ENCODE measurements around the gene CTSD. TPM values are rescaled to one million over a fixed set of nuclear protein-coding genes. Genes with fewer than 3 reads are reported as not detected.
"Not testable (repeated sequence)": the region's sequence is repeated elsewhere in the genome, so short reads cannot be mapped to it uniquely, and the experiment has no call there.

CTSD gene
- polyA plus RNA-seq, 4 donors: 537 to 799 (median 556) TPM

- 29 to 60% (median 47%) methylated on average over 9 of the region's 9 CpGs for WGBS, 3 donors
- not testable (repeated sequence) for H3K9me3 ChIP-seq (ENCODE audit: control insufficient read depth in 2 of 2, insufficient read depth in 1 of 2, low read depth in 1 of 2, low read length in 1 of 2); H3K27me3 ChIP-seq (ENCODE audit: control insufficient read depth in 3 of 3, insufficient read depth in 3 of 3, low read length in 3 of 3); FAIRE-seq; H3K36me3 ChIP-seq (ENCODE audit: control insufficient read depth in 3 of 3, insufficient read depth in 2 of 3, low read depth in 1 of 3, low read length in 3 of 3); H3K4me3 ChIP-seq (ENCODE audit: low read depth in 1 of 3, low read length in 3 of 3)
- Histone ChIP-seq H3K4me1 (ENCODE audit: control insufficient read depth in 3 of 3, insufficient read depth in 2 of 3, low read depth in 1 of 3, low read length in 2 of 3) (peaks cover 3 to 22% (median 14%) of the 10 kb centered on the region in 3 donors), H3K27ac (ENCODE audit: low read depth in 1 of 3, low read length in 2 of 3) (peak overlapping the region; percentile 46 to 90 (median 69))
- peak; percentile 75 to 97 for DNase-seq
Measured at GRCh38 chr11:1769304-1769936, 5.7 kb upstream of the CTSD start.

GRCh38 chr11:1768141-1768469, 4.4 kb upstream of the CTSD start:
- peaks cover 3 to 25% (median 13%) of the 10 kb centered on the region in 3 donors for H3K4me1 ChIP-seq (ENCODE audit: control insufficient read depth in 3 of 3, insufficient read depth in 2 of 3, low read depth in 1 of 3, low read length in 2 of 3)
- WGBS, 3 donors: 72 to 86% (median 73%) methylated on average over 7 of the region's 7 CpGs
- peak overlapping the region in 1 of 3 donors; percentile 90 for H3K27ac ChIP-seq (ENCODE audit: low read depth in 1 of 3, low read length in 2 of 3)
- H3K4me3 ChIP-seq (ENCODE audit: low read depth in 1 of 3, low read length in 3 of 3): no peak overlapping the region
- H3K27me3 ChIP-seq (ENCODE audit: control insufficient read depth in 3 of 3, insufficient read depth in 3 of 3, low read length in 3 of 3): peaks cover 0 to 5% (median 0%) of the 10 kb centered on the region in 3 donors
- no peaks in the 10 kb centered on the region for H3K9me3 ChIP-seq (ENCODE audit: control insufficient read depth in 2 of 2, insufficient read depth in 1 of 2, low read depth in 1 of 2, low read length in 1 of 2)
- H3K36me3 ChIP-seq (ENCODE audit: control insufficient read depth in 3 of 3, insufficient read depth in 2 of 3, low read depth in 1 of 3, low read length in 3 of 3): no peaks in the 10 kb centered on the region
- no peak for DNase-seq
- no peak for FAIRE-seq

GRCh38 chr11:1767399-1768140, 3.8 kb upstream of the CTSD start:
- Histone ChIP-seq H3K36me3 (ENCODE audit: control insufficient read depth in 3 of 3, insufficient read depth in 2 of 3, low read depth in 1 of 3, low read length in 3 of 3) (no peaks in the 10 kb centered on the region), H3K27ac (ENCODE audit: low read depth in 1 of 3, low read length in 2 of 3) (peak overlapping the region in 1 of 3 donors; percentile 56), H3K9me3 (ENCODE audit: control insufficient read depth in 2 of 2, insufficient read depth in 1 of 2, low read depth in 1 of 2, low read length in 1 of 2) (no peaks in the 10 kb centered on the region), H3K27me3 (ENCODE audit: control insufficient read depth in 3 of 3, insufficient read depth in 3 of 3, low read length in 3 of 3) (peaks cover 0 to 5% (median 0%) of the 10 kb centered on the region in 3 donors), H3K4me3 (ENCODE audit: low read depth in 1 of 3, low read length in 3 of 3) (no peak overlapping the region), H3K4me1 (ENCODE audit: control insufficient read depth in 3 of 3, insufficient read depth in 2 of 3, low read depth in 1 of 3, low read length in 2 of 3) (peaks cover under 1 to 25% (median 9%) of the 10 kb centered on the region in 3 donors)
- WGBS, 3 donors: 87 to 88% (median 87%) methylated on average over 17 to 19 of the region's 19 CpGs
- no peak for DNase-seq
- no peak for FAIRE-seq

GRCh38 chr11:1766719-1767398, 3.1 kb upstream of the CTSD start:
- no peaks in the 10 kb centered on the region for H3K9me3 ChIP-seq (ENCODE audit: control insufficient read depth in 2 of 2, insufficient read depth in 1 of 2, low read depth in 1 of 2, low read length in 1 of 2)
- peaks cover 0 to 4% (median 0%) of the 10 kb centered on the region in 3 donors for H3K36me3 ChIP-seq (ENCODE audit: control insufficient read depth in 3 of 3, insufficient read depth in 2 of 3, low read depth in 1 of 3, low read length in 3 of 3)
- peaks cover 4 to 25% (median 9%) of the 10 kb centered on the region in 3 donors for H3K4me1 ChIP-seq (ENCODE audit: control insufficient read depth in 3 of 3, insufficient read depth in 2 of 3, low read depth in 1 of 3, low read length in 2 of 3)
- H3K27me3 ChIP-seq (ENCODE audit: control insufficient read depth in 3 of 3, insufficient read depth in 3 of 3, low read length in 3 of 3): no peaks in the 10 kb centered on the region
- DNase-seq (no peak), FAIRE-seq (no peak)
- no peak overlapping the region for H3K27ac ChIP-seq (ENCODE audit: low read depth in 1 of 3, low read length in 2 of 3)
- WGBS, 3 donors: 93 to 94% (median 93%) methylated on average over 20 to 22 of the region's 22 CpGs
- no peak overlapping the region for H3K4me3 ChIP-seq (ENCODE audit: low read depth in 1 of 3, low read length in 3 of 3)

- H3K9me3 ChIP-seq (ENCODE audit: control insufficient read depth in 2 of 2, insufficient read depth in 1 of 2, low read depth in 1 of 2, low read length in 1 of 2): no peaks in the 10 kb centered on the region
- peaks cover 0 to 11% (median 0%) of the 10 kb centered on the region in 3 donors for H3K36me3 ChIP-seq (ENCODE audit: control insufficient read depth in 3 of 3, insufficient read depth in 2 of 3, low read depth in 1 of 3, low read length in 3 of 3)
- no peak overlapping the region for H3K27ac ChIP-seq (ENCODE audit: low read depth in 1 of 3, low read length in 2 of 3)
- FAIRE-seq: no peak
- H3K4me1 ChIP-seq (ENCODE audit: control insufficient read depth in 3 of 3, insufficient read depth in 2 of 3, low read depth in 1 of 3, low read length in 2 of 3): peaks cover 9 to 29% (median 11%) of the 10 kb centered on the region in 3 donors
- H3K27me3 ChIP-seq (ENCODE audit: control insufficient read depth in 3 of 3, insufficient read depth in 3 of 3, low read length in 3 of 3): no peaks in the 10 kb centered on the region
- DNase-seq: no peak
- WGBS, 3 donors: 87 to 91% (median 90%) methylated on average over 28 of the region's 28 CpGs
- H3K4me3 ChIP-seq (ENCODE audit: low read depth in 1 of 3, low read length in 3 of 3): no peak overlapping the region
Measured at GRCh38 chr11:1765871-1766718, 2.4 kb upstream of the CTSD start.

GRCh38 chr11:1763336-1763795, 361 bp downstream of the CTSD start:
- peaks cover 8 to 21% (median 19%) of the 10 kb centered on the region in 3 donors for H3K4me1 ChIP-seq (ENCODE audit: control insufficient read depth in 3 of 3, insufficient read depth in 2 of 3, low read depth in 1 of 3, low read length in 2 of 3)
- WGBS, 3 donors: 1 to 3% (median 1%) methylated on average over 21 to 32 of the region's 32 CpGs
- FAIRE-seq (no peak), DNase-seq (peak in 1 of 2 donors; percentile 26)
- peak overlapping the region; percentile 82 to 94 (median 85) for H3K4me3 ChIP-seq (ENCODE audit: low read depth in 1 of 3, low read length in 3 of 3)
- H3K36me3 ChIP-seq (ENCODE audit: control insufficient read depth in 3 of 3, insufficient read depth in 2 of 3, low read depth in 1 of 3, low read length in 3 of 3): peaks cover 0 to 38% (median 16%) of the 10 kb centered on the region in 3 donors
- H3K27ac ChIP-seq (ENCODE audit: low read depth in 1 of 3, low read length in 2 of 3): peak overlapping the region; percentile 90 to 96 (median 93)
- H3K27me3 ChIP-seq (ENCODE audit: control insufficient read depth in 3 of 3, insufficient read depth in 3 of 3, low read length in 3 of 3): no peaks in the 10 kb centered on the region
- H3K9me3 ChIP-seq (ENCODE audit: control insufficient read depth in 2 of 2, insufficient read depth in 1 of 2, low read depth in 1 of 2, low read length in 1 of 2): no peaks in the 10 kb centered on the region

GRCh38 chr11:1762537-1763302, 1.0 kb downstream of the CTSD start:
- FAIRE-seq (no peak), DNase-seq (peak; percentile 79 to 97)
- H3K36me3 ChIP-seq (ENCODE audit: control insufficient read depth in 3 of 3, insufficient read depth in 2 of 3, low read depth in 1 of 3, low read length in 3 of 3): peaks cover 0 to 45% (median 19%) of the 10 kb centered on the region in 3 donors
- peak overlapping the region; percentile 90 to 96 (median 93) for H3K27ac ChIP-seq (ENCODE audit: low read depth in 1 of 3, low read length in 2 of 3)
- H3K9me3 ChIP-seq (ENCODE audit: control insufficient read depth in 2 of 2, insufficient read depth in 1 of 2, low read depth in 1 of 2, low read length in 1 of 2): no peaks in the 10 kb centered on the region
- 11 to 32% (median 15%) methylated on average over 16 of the region's 16 CpGs for WGBS, 3 donors
- peaks cover 3 to 21% (median 19%) of the 10 kb centered on the region in 3 donors for H3K4me1 ChIP-seq (ENCODE audit: control insufficient read depth in 3 of 3, insufficient read depth in 2 of 3, low read depth in 1 of 3, low read length in 2 of 3)
- peak overlapping the region; percentile 82 to 94 (median 85) for H3K4me3 ChIP-seq (ENCODE audit: low read depth in 1 of 3, low read length in 3 of 3)
- no peaks in the 10 kb centered on the region for H3K27me3 ChIP-seq (ENCODE audit: control insufficient read depth in 3 of 3, insufficient read depth in 3 of 3, low read length in 3 of 3)
